Activated T-cell treated with anti-CD3 and anti-CD28 coated beads for 24 hours (primary cell): ENCODE data around the gene MED12L.

Source experiments
- DNase-seq: peaks from one replicate; pipeline ENCODE4 v3.0.0-alpha.2; 2020; ENCODE audit warnings: low read depth

MED12L gene

DNA sequence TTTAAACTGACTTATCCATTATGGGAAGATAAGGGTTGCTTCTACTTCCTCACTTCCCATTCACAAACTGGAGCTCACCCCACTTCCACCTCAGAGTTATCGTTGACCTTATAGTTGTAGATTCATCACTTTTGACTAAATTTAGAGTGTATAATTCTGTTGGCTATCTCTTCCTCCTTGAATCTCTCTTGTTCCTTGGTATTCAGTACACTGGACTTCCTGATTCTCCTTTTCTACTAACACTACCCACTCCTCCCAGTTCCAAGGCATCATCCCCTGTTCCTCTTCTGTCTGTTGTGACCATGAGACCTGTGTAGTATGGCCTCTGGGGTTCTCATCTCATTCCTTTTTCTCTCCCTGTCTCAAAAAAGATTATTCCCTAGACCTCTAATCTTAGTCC is 237.0 kb downstream of the MED12L start:
- DNase-seq, result no peak

GRCh38 chr3:151327571-151328198 is 242.2 kb downstream of the MED12L start:
- DNase-seq, result no peak

DNA sequence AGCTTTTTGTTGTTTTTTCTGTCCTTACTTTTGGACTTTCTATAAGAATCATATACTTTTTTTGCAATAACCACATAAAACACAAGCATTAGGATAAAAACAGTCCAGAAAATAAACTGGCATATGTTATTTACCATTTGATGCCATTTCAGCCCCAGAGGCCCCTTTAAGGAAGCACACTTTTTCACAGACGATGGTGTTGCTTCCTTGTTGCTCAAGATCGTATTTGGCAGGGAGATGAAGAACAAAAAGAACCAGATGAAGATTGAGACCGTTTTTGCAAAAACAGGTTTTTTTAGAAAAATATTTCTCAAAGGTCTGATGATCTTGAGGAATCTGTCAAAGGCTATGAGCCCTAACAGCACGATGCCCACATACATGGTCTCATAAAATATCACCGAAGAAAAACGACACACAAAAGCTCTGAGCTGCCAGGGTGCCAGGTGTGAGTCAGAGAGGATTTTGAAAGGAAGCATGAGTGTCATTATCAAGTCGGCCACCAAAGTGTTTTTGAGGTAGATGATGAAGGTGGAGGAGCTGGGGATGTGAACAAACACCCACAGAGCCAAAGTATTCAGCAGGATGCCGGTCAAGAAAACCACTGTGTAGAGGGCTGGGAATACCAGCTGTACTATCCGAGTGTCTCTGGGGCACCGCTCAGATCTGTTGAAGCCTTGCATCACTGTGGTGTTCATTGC is 243.0 kb downstream of the MED12L start:
- DNase-seq, result no peak

GRCh38 chr3:151329363-151329762 is 243.9 kb downstream of the MED12L start, which contains the start of gene P2RY13:
TSS of gene P2RY13 (minus strand) at chr3:151329549. CDS start at chr3:151329528, 21 bp downstream.
- no peak for DNase-seq

DNA sequence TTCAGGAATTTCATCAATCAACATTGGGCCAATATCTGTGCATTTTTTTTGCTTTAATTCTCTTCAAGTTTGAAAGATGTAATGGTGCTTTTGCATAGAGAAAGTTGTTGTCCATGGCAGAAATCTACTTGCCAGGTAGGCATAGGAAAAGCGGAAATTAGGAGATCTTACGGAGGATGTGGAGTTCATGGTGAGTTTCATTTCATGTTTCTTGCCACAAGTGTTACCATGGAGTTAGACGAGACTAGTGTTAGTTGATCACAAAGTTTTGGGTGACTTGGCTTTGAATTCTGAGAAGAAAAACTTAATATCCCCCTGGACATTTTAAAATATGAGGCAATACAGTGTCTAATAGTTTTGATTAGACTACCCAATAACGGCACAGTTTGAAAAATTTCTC is 244.9 kb downstream of the MED12L start:
- no peak for DNase-seq

GRCh38 chr3:151330899-151331298 is 245.4 kb downstream of the MED12L start:
- DNase-seq, result no peak

GRCh38 chr3:151331696-151332095 is 246.2 kb downstream of the MED12L start:
- DNase-seq, result no peak

GRCh38 chr3:151345859-151346258 is 260.4 kb downstream of the MED12L start:
- DNase-seq, result no peak

GRCh38 chr3:151346292-151346691 is 260.8 kb downstream of the MED12L start:
- no peak for DNase-seq

GRCh38 chr3:151347432-151347831 is 262.0 kb downstream of the MED12L start:
- no peak for DNase-seq

- DNase-seq, result no peak
Observed at GRCh38 chr3:151350656-151351055, 265.2 kb downstream of the MED12L start.

DNA sequence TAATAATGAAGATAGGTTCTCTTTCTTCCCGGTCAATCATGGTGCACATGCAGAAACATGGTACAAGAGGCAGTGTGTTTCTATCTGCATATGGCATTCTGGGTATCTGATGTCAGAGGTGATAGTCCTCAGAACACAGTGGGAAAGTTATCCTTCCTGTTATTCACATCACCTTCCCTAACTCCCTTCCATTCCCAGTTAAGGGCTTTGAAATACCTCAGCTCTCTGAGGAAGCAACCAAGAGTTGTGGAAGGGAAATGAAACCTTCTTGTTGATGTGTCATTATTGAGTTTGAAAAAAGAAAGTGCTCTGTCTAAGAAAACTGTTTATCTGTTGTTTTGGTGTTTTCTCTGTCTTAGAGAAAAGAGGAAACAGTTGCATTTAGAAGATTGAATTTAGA is 265.8 kb downstream of the MED12L start:
- no peak for DNase-seq

GRCh38 chr3:151351648-151352047 is 266.2 kb downstream of the MED12L start:
- DNase-seq, result no peak

DNA sequence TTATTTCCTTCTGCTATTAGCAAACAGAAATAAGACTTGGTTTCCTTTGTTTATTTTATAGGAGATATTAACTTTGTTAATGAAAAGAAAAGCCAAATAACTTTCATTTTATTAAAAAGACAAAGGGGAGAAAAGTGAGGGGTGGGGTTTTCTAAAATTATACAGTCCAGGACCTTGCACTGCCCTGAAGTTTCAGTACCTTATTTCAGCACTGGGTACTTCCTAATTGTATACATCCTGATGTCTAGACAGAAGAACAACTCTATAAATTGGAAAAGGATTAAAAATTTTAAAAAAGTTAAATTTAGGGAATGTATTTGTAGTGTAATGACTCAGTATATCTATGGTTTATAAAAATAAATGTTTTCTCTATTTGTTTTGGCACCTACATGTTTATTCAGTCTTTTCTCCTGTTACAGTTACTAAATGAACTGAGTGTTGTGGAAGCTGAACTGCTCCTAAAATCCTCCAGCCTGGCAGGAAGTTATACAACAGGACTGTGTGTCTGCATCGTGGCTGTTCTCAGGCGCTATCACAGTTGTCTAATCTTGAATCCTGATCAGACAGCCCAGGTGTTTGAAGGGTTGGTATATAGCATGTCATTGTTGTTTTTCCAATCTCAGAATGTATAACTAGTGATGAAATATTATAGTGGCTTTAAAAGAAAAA is 271.5 kb downstream of the MED12L start:
- DNase-seq, result no peak

DNA sequence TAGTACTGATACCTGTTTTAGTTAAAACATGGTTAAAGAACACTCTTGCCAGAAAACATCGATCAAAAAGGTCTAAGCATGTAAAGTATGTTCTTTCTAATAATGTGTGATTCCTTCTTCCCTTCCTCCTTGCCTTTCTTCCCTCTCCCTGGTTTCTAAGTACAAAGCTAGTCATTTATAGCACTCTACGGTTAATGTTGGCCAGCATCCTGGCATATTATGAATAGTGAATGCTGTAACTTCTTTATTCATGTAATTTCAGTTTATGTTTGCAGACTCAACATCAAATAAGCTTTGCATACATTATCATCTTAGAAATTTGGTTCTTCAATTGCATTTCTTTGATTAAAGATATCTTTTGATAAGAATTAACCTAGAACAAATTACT is 272.0 kb downstream of the MED12L start:
- DNase-seq, result no peak

- no peak for DNase-seq
Observed at GRCh38 chr3:151362751-151363174, 277.3 kb downstream of the MED12L start.

DNA sequence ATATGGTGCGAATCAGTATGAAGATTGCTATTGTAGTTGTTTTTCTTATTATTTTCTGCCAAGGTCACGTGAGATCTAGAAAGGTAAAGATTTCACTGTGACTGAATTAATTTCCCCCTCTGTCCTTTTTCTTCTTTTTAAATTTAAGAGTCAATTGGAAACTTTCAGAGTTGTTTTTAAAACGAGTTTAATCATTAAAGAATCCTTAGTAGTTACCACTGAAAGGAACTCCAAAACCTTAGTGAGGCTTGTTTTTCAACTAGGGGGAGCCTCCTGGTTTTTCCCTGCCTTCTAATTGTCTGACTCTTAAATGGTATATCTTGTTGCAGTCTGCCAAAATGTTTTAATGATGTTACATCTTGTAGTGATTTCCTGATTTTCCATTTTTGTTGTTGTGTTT is 281.5 kb downstream of the MED12L start:
- no peak for DNase-seq

DNA sequence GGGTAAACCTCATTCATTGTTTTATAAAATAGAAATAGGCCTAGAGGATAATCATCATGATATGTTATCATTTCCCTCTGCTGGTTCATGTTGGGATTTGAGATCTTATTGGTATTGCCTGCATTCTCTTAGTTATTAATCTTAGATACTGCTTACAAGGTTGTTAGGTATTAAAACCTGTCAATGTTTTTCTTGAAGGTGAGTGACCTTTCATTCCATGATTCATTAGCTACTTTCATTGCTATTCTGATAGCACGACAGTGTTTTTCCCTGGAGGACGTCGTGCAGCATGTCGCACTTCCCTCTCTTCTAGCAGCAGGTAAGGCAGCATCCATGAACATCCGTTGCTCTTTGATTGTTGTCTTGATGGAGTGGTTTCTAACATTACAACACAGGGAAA is 282.0 kb downstream of the MED12L start:
- DNase-seq, result no peak

DNA sequence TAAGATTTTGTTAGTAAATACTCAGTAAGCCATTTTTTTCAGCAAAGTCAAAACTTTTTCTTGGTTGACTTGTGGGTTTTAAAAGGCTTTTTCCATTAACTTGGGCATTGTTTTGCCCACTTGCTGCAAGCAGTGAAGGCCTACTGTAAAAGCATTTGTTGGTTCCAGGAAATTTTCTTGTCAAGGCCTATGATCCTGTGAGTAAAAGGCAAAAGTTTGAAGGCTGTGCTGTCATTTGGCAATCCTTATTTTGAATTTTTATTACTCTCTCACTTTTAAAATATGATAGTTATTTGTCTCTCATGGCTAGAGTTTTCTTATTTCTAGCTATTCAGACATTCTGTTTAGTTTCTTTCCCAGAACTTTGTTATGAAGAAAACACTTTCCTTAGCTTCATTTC is 286.1 kb downstream of the MED12L start:
- no peak for DNase-seq

- DNase-seq, result no peak
Observed at GRCh38 chr3:151372063-151372820, 286.8 kb downstream of the MED12L start.

DNA sequence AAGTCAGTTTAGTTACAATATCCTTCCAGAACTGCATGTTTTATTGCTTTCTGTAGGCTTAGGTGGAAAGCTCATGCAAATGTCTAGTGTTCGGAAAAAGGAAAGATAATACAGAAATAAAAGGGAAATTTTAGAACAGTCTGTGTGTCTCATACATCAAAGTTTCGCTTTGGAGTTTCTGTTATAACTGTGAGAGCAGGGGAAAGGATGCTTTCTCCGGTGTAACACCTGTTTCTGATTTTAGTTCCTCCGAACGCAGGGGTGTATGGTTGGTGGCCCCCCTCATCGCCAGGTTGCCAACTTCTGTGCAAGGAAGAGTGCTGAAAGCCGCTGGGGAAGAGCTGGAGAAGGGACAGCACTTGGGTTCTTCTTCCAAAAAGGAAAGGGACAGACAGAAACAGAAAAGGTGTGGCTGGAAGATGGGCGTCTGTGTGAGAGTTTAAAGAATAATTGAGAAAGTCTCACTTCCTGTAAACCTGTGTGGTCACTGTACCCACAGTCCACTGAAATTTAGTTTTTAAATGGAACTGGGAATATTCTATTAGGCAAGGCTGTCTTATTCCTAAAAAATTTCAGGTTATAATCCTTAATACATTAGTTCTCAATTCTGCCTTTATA is 292.4 kb downstream of the MED12L start:
- no peak for DNase-seq

- DNase-seq, result no peak
Observed at GRCh38 chr3:151379083-151379734, 293.7 kb downstream of the MED12L start.
